Measurements from ENCODE around the gene OVAAL.
"Not testable (repeated sequence)": the region's sequence is repeated elsewhere in the genome, so short reads cannot be mapped to it uniquely, and the experiment has no call there.

The OVAAL gene

GRCh38 chr1:180551997-180552396 is 6.8 kb upstream of the OVAAL start:
- H3K9me2 ChIP-seq (replicated peaks; ENCODE audit: insufficient read depth, low read length) = no peaks in the 10 kb centered on the region
- no peak overlapping the region for H2AFZ ChIP-seq (ENCODE audit: low read depth, low read length, severe bottlenecking)
- H3K79me2 ChIP-seq (ENCODE audit: insufficient read depth, low read length) = no peaks in the 10 kb centered on the region

GRCh38 chr1:180553046-180553445 is 5.7 kb upstream of the OVAAL start:
- H3F3A ChIP-seq (ENCODE audit: insufficient read depth) = not testable (repeated sequence)

More at GRCh38 chr1:180551997-180552396, 6.8 kb upstream of the OVAAL start:
- no peaks in the 10 kb centered on the region for H3F3A ChIP-seq (ENCODE audit: insufficient read depth)
- H3K4me2 ChIP-seq (ENCODE audit: low read depth, low read length, poor library complexity, severe bottlenecking) = no peak overlapping the region
- H3K27ac ChIP-seq (ENCODE audit: low read depth, low read length) = no peak overlapping the region
- TF ChIP-seq CTCF (IDR thresholded peaks at IDR 0.05; ENCODE audit: insufficient read depth, low read length, poor library complexity, severe bottlenecking) = no peak
- no peak for TF ChIP-seq EZH2phosphoT487 (conservative IDR thresholded peaks at IDR 0.05; ENCODE audit: low read length)
- no peak overlapping the region for H3K9ac ChIP-seq (ENCODE audit: low read length)
- no peak overlapping the region for H3K4me3 ChIP-seq (ENCODE audit: insufficient read depth, low read length, poor library complexity, severe bottlenecking)
- no peaks in the 10 kb centered on the region for H3K27me3 ChIP-seq (ENCODE audit: low read length)
- H3K36me3 ChIP-seq (ENCODE audit: low read length) = no peaks in the 10 kb centered on the region
- H3K9me3 ChIP-seq (ENCODE audit: insufficient read depth, low read length) = no peaks in the 10 kb centered on the region
- H4K20me1 ChIP-seq (ENCODE audit: low read depth, low read length) = no peaks in the 10 kb centered on the region

GRCh38 chr1:180555411-180555810 is 3.4 kb upstream of the OVAAL start:
- no peaks in the 10 kb centered on the region for H3K9me2 ChIP-seq (replicated peaks; ENCODE audit: insufficient read depth, low read length)
- H3K27me3 ChIP-seq (ENCODE audit: low read length) = no peaks in the 10 kb centered on the region
- no peak overlapping the region for H3K27ac ChIP-seq (ENCODE audit: low read depth, low read length)
- H3K9me3 ChIP-seq (ENCODE audit: insufficient read depth, low read length) = no peaks in the 10 kb centered on the region
- no peak overlapping the region for H3K4me2 ChIP-seq (ENCODE audit: low read depth, low read length, poor library complexity, severe bottlenecking)
- no peaks in the 10 kb centered on the region for H3F3A ChIP-seq (ENCODE audit: insufficient read depth)
- no peaks in the 10 kb centered on the region for H3K36me3 ChIP-seq (ENCODE audit: low read length)
- H3K79me2 ChIP-seq (ENCODE audit: insufficient read depth, low read length) = no peaks in the 10 kb centered on the region
- H3K4me3 ChIP-seq (ENCODE audit: insufficient read depth, low read length, poor library complexity, severe bottlenecking) = no peak overlapping the region
- no peak overlapping the region for H3K9ac ChIP-seq (ENCODE audit: low read length)
- no peak overlapping the region for H2AFZ ChIP-seq (ENCODE audit: low read depth, low read length, severe bottlenecking)
- H4K20me1 ChIP-seq (ENCODE audit: low read depth, low read length) = no peaks in the 10 kb centered on the region
- no peak for TF ChIP-seq EZH2phosphoT487 (conservative IDR thresholded peaks at IDR 0.05; ENCODE audit: low read length)

More at GRCh38 chr1:180553046-180553445, 5.7 kb upstream of the OVAAL start:
- not testable (repeated sequence) for H3K9ac ChIP-seq (ENCODE audit: low read length); H3K9me3 ChIP-seq (ENCODE audit: insufficient read depth, low read length); H3K36me3 ChIP-seq (ENCODE audit: low read length); H3K4me2 ChIP-seq (ENCODE audit: low read depth, low read length, poor library complexity, severe bottlenecking); H3K27me3 ChIP-seq (ENCODE audit: low read length); H4K20me1 ChIP-seq (ENCODE audit: low read depth, low read length); H3K79me2 ChIP-seq (ENCODE audit: insufficient read depth, low read length); H3K9me2 ChIP-seq (replicated peaks; ENCODE audit: insufficient read depth, low read length); H2AFZ ChIP-seq (ENCODE audit: low read depth, low read length, severe bottlenecking); H3K27ac ChIP-seq (ENCODE audit: low read depth, low read length); H3K4me3 ChIP-seq (ENCODE audit: insufficient read depth, low read length, poor library complexity, severe bottlenecking)

GRCh38 chr1:180560200-180560867 is 1.6 kb downstream of the OVAAL start:
- Histone ChIP-seq H4K20me1 (ENCODE audit: low read depth, low read length) (no peaks in the 10 kb centered on the region), H3K9me3 (ENCODE audit: insufficient read depth, low read length) (no peaks in the 10 kb centered on the region), H3K27me3 (ENCODE audit: low read length) (0 out of 2 replicates have a peak, but pooled peaks cover 2% of the 10 kb centered on the region), H3F3A (ENCODE audit: insufficient read depth) (no peaks in the 10 kb centered on the region), H3K79me2 (ENCODE audit: insufficient read depth, low read length) (no peaks in the 10 kb centered on the region), H3K9me2 (replicated peaks; ENCODE audit: insufficient read depth, low read length) (no peaks in the 10 kb centered on the region), H3K4me3 (ENCODE audit: insufficient read depth, low read length, poor library complexity, severe bottlenecking) (no peak overlapping the region), H2AFZ (ENCODE audit: low read depth, low read length, severe bottlenecking) (no peak overlapping the region), H3K36me3 (ENCODE audit: low read length) (no peaks in the 10 kb centered on the region), H3K4me2 (ENCODE audit: low read depth, low read length, poor library complexity, severe bottlenecking) (no peak overlapping the region), H3K9ac (ENCODE audit: low read length) (no peak overlapping the region), H3K27ac (ENCODE audit: low read depth, low read length) (no peak overlapping the region)
- no peak for TF ChIP-seq CTCF (IDR thresholded peaks at IDR 0.05; ENCODE audit: insufficient read depth, low read length, poor library complexity, severe bottlenecking)
- TF ChIP-seq EZH2phosphoT487 (conservative IDR thresholded peaks at IDR 0.05; ENCODE audit: low read length) = no peak

Measured in SU-DHL-6 (cell line).